ENCODE data around the gene CCDC77.
"Not testable (repeated sequence)": the region's sequence is repeated elsewhere in the genome, so short reads cannot be mapped to it uniquely, and the experiment has no call there.

- TF ChIP-seq CTCF (IDR thresholded peaks at IDR 0.05; ENCODE audit: low read length); EZH2 (IDR thresholded peaks at IDR 0.05; ENCODE audit: borderline replicate concordance, low read length): not testable (repeated sequence)
Measured at GRCh38 chr12:435737-436136, 34.3 kb downstream of the CCDC77 start.

All from OCI-LY1 (cell line).